ENCODE measurements around the gene FEM1A.
"Not testable (repeated sequence)": the region's sequence is repeated elsewhere in the genome, so short reads cannot be mapped to it uniquely, and the experiment has no call there.

The FEM1A gene

DNA sequence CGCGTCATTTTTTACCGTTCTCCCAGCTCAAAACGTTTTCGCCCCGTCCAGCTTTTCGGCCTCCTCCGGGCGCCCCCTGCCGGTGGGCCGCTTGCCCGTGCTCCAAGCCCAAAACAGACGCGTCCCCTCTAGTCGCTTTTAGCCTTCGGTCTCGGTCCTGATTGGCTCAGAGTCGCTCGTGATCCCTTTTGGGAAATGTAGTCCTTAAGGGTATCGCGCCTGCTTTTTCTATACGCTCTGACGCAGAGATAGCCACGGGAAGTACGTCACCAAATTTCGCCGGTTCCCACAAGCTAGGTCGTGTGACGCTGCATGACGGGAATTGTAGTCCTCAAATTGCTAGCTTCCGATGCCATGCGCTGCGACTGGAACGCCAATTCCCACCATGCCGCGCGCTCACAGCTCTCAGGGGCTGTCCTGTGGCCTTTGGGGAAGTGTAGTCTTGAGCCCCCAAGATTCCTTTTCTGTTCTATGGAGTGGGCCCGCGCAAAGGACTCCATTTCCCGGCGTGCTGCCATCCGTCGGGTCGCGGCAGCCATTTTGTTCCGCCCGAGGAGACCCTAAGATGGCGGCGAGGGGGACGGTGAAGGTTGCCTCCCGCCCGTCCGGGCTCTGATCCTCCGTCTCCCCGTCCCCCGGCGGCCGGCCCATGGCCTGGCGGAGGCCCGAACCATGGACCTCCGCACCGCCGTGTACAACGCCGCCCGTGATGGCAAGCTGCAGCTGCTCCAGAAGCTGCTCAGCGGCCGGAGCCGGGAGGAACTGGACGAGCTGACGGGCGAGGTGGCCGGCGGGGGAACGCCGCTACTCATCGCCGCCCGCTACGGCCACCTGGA, at the start of gene FEM1A:
FEM1A (plus strand) TSS at position 552 of the 836 bp plus-strand sequence; CDS start at position 673, 121 bp downstream.
- DNase-seq: peak; percentile 97 to 99

GRCh38 chr19:4742723-4743646, 48.5 kb upstream of the FEM1A start:
- DNase-seq: no peak

DNA sequence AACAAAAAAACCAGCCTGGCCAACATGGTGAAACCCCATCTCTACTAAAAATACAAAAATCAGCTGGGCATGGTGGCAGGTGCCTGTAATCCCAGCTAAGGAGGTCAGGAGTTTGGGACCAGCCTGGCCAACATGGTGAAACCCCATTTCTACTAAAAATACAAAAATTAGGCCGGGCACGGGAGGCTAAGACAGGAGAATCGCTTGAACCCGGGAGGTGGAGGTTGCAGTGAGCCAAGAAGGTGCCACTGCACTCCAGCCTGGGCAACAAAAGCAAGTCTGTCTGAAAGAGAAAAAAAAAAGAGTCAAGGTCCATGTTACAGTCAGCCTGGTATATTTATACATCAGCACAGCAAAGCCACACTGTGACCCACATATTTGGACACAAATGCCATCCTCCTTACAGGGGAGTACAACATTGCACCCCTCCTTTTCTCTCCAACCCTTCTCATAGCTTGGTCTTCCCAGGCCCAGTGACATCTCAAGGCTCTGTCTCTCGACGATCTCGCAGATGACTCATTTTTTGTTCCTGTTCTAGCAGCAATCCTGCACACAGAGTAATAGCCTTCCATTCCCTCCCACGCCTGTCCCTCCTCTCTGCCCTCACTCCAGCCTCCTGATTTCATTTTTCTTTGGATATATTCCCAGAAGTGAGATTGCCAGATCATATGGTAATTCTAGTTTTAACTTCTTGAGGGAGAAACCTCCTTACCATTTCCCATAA, 46.9 kb upstream of the FEM1A start:
- DNase-seq: no peak

- DNase-seq: not testable (repeated sequence)
These were observed 46.4 kb upstream of the FEM1A start for GRCh38 chr19:4745175-4745574.

GRCh38 chr19:4745986-4746385, 45.5 kb upstream of the FEM1A start:
- DNase-seq: no peak

- DNase-seq: no peak
These were observed 43.3 kb upstream of the FEM1A start for GRCh38 chr19:4748185-4748584.

DNA sequence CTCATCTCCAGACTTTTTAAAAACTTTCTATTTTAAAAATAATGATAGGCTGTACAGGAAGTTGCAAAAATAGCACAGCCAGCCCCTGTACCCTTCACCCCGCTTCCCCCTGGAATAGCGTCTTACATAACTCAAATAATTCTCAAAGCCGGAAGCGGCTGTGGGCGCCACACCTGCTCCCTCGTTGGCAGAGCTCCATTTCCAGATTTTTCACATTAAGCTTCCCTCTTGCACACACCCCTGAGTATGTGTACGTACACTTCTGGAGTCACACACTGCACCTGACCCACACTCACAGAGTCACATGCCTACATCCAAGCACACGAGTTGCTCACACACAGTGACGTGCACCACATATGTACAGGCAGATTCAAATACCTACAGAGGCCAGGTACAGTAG, 42.9 kb upstream of the FEM1A start:
- DNase-seq: no peak

DNA sequence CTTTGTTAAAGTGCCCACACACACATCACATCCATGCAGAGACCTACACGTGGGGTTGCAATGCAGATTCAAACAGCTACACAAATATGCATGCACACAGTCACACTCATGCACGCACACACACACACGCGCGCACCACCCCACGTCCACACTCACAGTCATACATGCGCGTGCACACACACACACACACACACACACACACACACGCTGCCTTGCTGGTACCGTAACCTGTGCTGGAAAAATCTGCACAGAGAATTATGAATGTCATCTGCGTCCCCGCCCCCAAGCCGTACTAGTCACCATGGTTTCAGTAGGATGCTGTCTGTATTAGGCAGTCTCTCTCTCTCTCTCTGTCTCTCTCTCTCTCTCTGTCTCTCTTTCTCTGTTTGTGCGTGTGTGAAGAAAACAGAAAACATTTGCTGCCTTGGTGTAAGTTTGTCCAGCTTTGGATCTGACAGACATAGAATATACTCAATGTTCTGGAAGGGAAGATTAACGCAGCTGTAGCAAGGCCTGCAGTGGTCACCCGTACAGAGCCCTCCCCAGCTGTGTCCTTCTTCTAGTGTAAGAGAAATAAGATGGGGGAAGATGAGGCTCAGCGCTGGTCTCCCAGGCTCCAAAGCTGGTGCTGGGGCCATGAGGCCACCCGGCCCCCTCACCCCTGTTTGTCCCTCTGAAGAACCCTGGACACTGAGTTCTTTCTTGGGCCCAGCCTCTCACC, 41.5 kb upstream of the FEM1A start:
- no peak for DNase-seq

DNA sequence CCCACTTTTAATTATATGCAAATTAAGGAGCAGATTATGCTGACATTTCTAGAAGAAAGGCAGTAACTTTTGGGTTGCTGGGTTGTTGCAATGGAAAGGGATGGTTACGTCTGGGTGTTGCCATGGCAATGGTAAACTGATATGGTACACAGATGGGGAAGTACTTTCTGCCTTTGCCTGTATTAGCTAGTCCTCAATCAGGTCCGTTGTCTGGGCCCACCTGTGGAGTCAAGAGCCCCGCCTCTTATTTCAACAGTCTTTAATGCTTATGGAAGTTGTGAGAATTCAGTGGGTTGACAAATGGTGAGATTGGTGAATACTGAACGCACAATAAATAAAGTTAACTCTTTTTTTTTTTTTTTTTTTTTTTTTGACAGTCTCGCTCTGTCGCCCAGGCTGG, 37.3 kb upstream of the FEM1A start:
- no peak for DNase-seq

GRCh38 chr19:4755459-4755858, 36.1 kb upstream of the FEM1A start:
- no peak for DNase-seq

- DNase-seq: no peak
These were observed 33.5 kb upstream of the FEM1A start for GRCh38 chr19:4758082-4758481.

- no peak for DNase-seq
These were observed 32.9 kb upstream of the FEM1A start for GRCh38 chr19:4758659-4759058.

- DNase-seq: peak; percentile 18 to 25
These were observed 31.9 kb upstream of the FEM1A start for GRCh38 chr19:4759388-4760284.

GRCh38 chr19:4760285-4760650, 31.3 kb upstream of the FEM1A start:
- no peak for DNase-seq

GRCh38 chr19:4763021-4763420, 28.5 kb upstream of the FEM1A start:
- DNase-seq: no peak

DNA sequence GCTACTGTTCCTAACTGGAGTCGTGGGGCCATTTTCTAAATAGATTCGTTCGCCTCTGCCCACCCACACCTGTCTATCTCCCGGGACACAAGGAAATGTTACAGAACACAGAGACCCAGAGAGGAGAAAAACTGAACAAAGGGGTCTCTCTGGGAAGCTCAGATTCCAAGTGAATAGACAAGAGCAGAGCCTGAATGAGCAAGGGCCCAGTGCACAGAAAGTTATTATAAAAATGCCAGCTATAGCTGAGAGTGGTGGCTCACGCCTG, 27.2 kb upstream of the FEM1A start:
- no peak for DNase-seq

GRCh38 chr19:4768934-4769777, 22.4 kb upstream of the FEM1A start:
- peak; percentile 63 to 75 for DNase-seq

GRCh38 chr19:4772566-4772965, 19.0 kb upstream of the FEM1A start:
- no peak for DNase-seq

GRCh38 chr19:4773047-4773640, 18.4 kb upstream of the FEM1A start:
- DNase-seq: no peak

DNA sequence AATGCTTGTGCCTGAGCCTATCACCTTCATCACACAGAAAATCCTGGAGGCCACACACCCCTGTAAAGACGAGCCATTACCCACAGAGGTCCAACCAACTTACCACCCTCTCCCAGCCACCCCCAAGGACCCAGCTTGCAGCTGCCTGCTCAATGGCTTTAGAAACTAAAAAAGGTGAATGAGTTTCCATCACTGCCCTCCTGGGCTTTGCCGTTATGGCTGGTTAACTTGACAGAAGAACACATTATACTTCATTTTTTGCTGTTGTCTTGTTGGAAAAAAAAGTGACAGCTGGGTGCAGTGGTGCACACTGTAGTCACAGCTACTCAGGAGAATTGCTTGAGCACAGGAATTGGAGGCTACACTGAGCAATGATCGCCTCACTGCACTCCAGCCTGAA, 17.4 kb upstream of the FEM1A start:
- DNase-seq: no peak

Data from activated CD4-positive, alpha-beta T cell treated with anti-CD3 and anti-CD28 coated beads for 4 hours (primary cell).